A673 (cell line): ENCODE data around the gene CPNE5. TPM values are rescaled to one million over a fixed set of nuclear protein-coding genes. Genes with fewer than 3 reads are reported as not detected.

Source experiments
- BruUV-seq: library from RNA; stranded (reverse); fragments of 400-500 nt; replicated peaks from 2 replicates; lab custom pipeline; 2021; lab: Mats Ljungman, UMichigan
- CTCF ChIA-PET: fragments of 300-600 bp; sonication (Branson Sonifier 250); formaldehyde crosslinking; loops from one replicate; lab custom pipeline; 2022; ENCODE audit warnings: antibody characterized with exemption; lab: Charles Lee
- POLR2A ChIA-PET: fragments of 300-600 bp; sonication (Branson Sonifier 250); formaldehyde crosslinking; loops from one replicate; lab custom pipeline; 2022; ENCODE audit warnings: antibody characterized with exemption; ENCODE audit not compliant: low non-redundant PET; lab: Charles Lee
- DNase-seq: peaks from one replicate; pipeline ENCODE4 v3.0.0-alpha.2; 2015; ENCODE audit warnings: low spot score
- H3K27ac ChIP-seq: fragments of 200-600 bp; sonication (generic); 2 replicates; pipeline ENCODE4 v1.5.1; 2016; ENCODE audit warnings: mixed run types, low read depth, mild to moderate bottlenecking, mixed read lengths, antibody characterized with exemption, low read length; ENCODE audit not compliant: poor library complexity, severe bottlenecking
- H3K27me3 ChIP-seq: fragments of 200-600 bp; sonication (generic); replicated peaks from 2 replicates; pipeline ENCODE4 v1.6.1; 2017; ENCODE audit warnings: mixed run types, low read depth, mild to moderate bottlenecking, mixed read lengths, antibody characterized with exemption, low read length; ENCODE audit not compliant: insufficient read depth, poor library complexity
- H3K36me3 ChIP-seq: fragments of 200-600 bp; sonication (generic); 2 replicates; pipeline ENCODE4 v1.6.1; 2016; ENCODE audit warnings: mixed run types, mild to moderate bottlenecking, mixed read lengths, antibody characterized with exemption, low read length; ENCODE audit not compliant: insufficient read depth, poor library complexity, severe bottlenecking
- H3K4me1 ChIP-seq: fragments of 200-600 bp; sonication (generic); 2 replicates; pipeline ENCODE4 v1.6.1; 2017; ENCODE audit warnings: mixed run types, mild to moderate bottlenecking, mixed read lengths, antibody characterized with exemption, low read length; ENCODE audit not compliant: insufficient read depth, poor library complexity, severe bottlenecking
- H3K4me3 ChIP-seq: fragments of 200-600 bp; sonication (generic); 2 replicates; pipeline ENCODE4 v1.5.1; 2016; ENCODE audit warnings: low read depth, mixed run types, mild to moderate bottlenecking, mixed read lengths, low read length; ENCODE audit not compliant: poor library complexity, severe bottlenecking
- H3K9me3 ChIP-seq: fragments of 200-600 bp; sonication (generic); 2 replicates; pipeline ENCODE4 v1.6.1; 2016; ENCODE audit warnings: mixed run types, low read depth, mild to moderate bottlenecking, mixed read lengths, antibody characterized with exemption, low read length; ENCODE audit not compliant: poor library complexity, severe bottlenecking
- CTCF ChIP-seq: fragments of 300-800, 200-600 bp; sonication (generic); conservative IDR thresholded peaks from 2 replicates; pipeline ENCODE4 v1.5.1; 2017; ENCODE audit warnings: low read depth, mild to moderate bottlenecking, antibody characterized with exemption, low read length, moderate library complexity, mixed read lengths
- EZH2 ChIP-seq: fragments of 200-600 bp; sonication (generic); IDR thresholded peaks from 2 replicates; pipeline ENCODE4 v1.6.1; 2017; ENCODE audit warnings: borderline replicate concordance, low read depth, mild to moderate bottlenecking, mixed read lengths, antibody characterized with exemption, low read length; ENCODE audit not compliant: poor library complexity, severe bottlenecking
- intact Hi-C: fragments of 100-400 bp; cut with micrococcal nuclease; formaldehyde crosslinking; loops from one replicate; pipeline ENCODE4 v1.10.0; 2022; ENCODE audit not compliant: unreplicated experiment
- total RNA-seq: library from RNA; stranded (reverse); gene quantifications from 2 replicates; pipeline ENCODE4 v1.2.3, GENCODE V29; 2021

Gene CPNE5
- total RNA-seq, 1 experiment from 2014 or later = 0.13 TPM

GRCh38 chr6:36832313-36832712, 6.9 kb downstream of the CPNE5 start:
- ChIA-PET CTCF (no interaction called here), POLR2A (no interaction called here)
- TF ChIP-seq CTCF = no peak
- no peak for TF ChIP-seq EZH2
- Histone ChIP-seq H3K9me3 (no peaks in the 10 kb centered on the region), H3K27ac (no peak overlapping the region), H3K4me1 (no peaks in the 10 kb centered on the region), H3K27me3 (no peaks in the 10 kb centered on the region), H3K36me3 (no peaks in the 10 kb centered on the region), H3K4me3 (no peak overlapping the region)
- no TSS peak for BruUV-seq
- intact Hi-C loops = no loop called here
- DNase-seq = no peak

- intact Hi-C loops = no loop called here
- CTCF ChIA-PET = no interaction called here
- Histone ChIP-seq H3K9me3 (no peaks in the 10 kb centered on the region), H3K36me3 (no peaks in the 10 kb centered on the region), H3K4me1 (no peaks in the 10 kb centered on the region), H3K27me3 (no peaks in the 10 kb centered on the region), H3K27ac (no peak overlapping the region), H3K4me3 (no peak overlapping the region)
- POLR2A ChIA-PET = no interaction called here
- DNase-seq = no peak
- no TSS peak for BruUV-seq
- TF ChIP-seq CTCF (no peak), EZH2 (no peak)
These were observed 8.7 kb downstream of the CPNE5 start for GRCh38 chr6:36830577-36830976.

- no peaks in the 10 kb centered on the region for H3K27me3 ChIP-seq
- intact Hi-C loops = no loop called here
- no peaks in the 10 kb centered on the region for H3K4me1 ChIP-seq
- H3K27ac ChIP-seq = no peak overlapping the region
- no peaks in the 10 kb centered on the region for H3K9me3 ChIP-seq
- H3K4me3 ChIP-seq = no peak overlapping the region
- no peaks in the 10 kb centered on the region for H3K36me3 ChIP-seq
- BruUV-seq = no TSS peak
- TF ChIP-seq CTCF (no peak), EZH2 (no peak)
- ChIA-PET CTCF (no interaction called here), POLR2A (no interaction called here)
- DNase-seq = no peak
These were observed 9.2 kb downstream of the CPNE5 start for GRCh38 chr6:36829919-36830544.
